Fibroblast of lung (primary cell): ENCODE data around the gene SUMF1. TPM values are rescaled to one million over a fixed set of nuclear protein-coding genes. Genes with fewer than 3 reads are reported as not detected.

Source experiments
- DNase-seq, 2 donors: peaks; one replicate each; pipeline versions ENCODE4 v3.0.0 to v3.0.0-alpha.2; 2010; ENCODE audit warnings: low read depth in 2 of 2
- H2AFZ ChIP-seq: 2 replicates; pipeline ENCODE4 v1.5.1; 2012; ENCODE audit warnings: low read length, control low read depth, inconsistent platforms
- H3K27ac ChIP-seq: 2 replicates; pipeline ENCODE4 v1.5.1; 2011; ENCODE audit warnings: low read length, control low read depth; ENCODE audit not compliant: insufficient read depth
- H3K27me3 ChIP-seq: 2 replicates; pipeline ENCODE4 v1.5.1; 2011; ENCODE audit warnings: mild to moderate bottlenecking, low read length; ENCODE audit not compliant: control insufficient read depth, insufficient read depth
- H3K36me3 ChIP-seq: 2 replicates; pipeline ENCODE4 v1.5.1; 2011; ENCODE audit warnings: low read length; ENCODE audit not compliant: control insufficient read depth, insufficient read depth
- H3K4me1 ChIP-seq: 2 replicates; pipeline ENCODE4 v1.5.1; 2011; ENCODE audit warnings: low read length; ENCODE audit not compliant: control insufficient read depth, insufficient read depth; ENCODE audit errors: extremely low read depth
- H3K4me2 ChIP-seq: 2 replicates; pipeline ENCODE4 v1.5.1; 2011; ENCODE audit warnings: low read length, control low read depth; ENCODE audit not compliant: insufficient read depth; ENCODE audit errors: extremely low read depth
- H3K4me3 ChIP-seq, 4 experiments: fragments of 200-600 bp in 1 of 4; sonication (generic) in 1 of 4; replicated peaks in 1 of 4; 2 replicates each; pipeline ENCODE4 v1.5.1; 2011 to 2016; ENCODE audit warnings: low read length in 4 of 4, low read depth in 3 of 4, mild to moderate bottlenecking in 3 of 4, control low read depth in 2 of 4, inconsistent platforms in 1 of 4, mixed read lengths in 1 of 4; ENCODE audit not compliant: insufficient read depth in 1 of 4; ENCODE audit errors: control extremely low read depth in 1 of 4
- H3K79me2 ChIP-seq: 2 replicates; pipeline ENCODE4 v1.5.1; 2012; ENCODE audit warnings: mild to moderate bottlenecking, low read length, inconsistent platforms; ENCODE audit not compliant: control insufficient read depth, insufficient read depth
- H3K9ac ChIP-seq: 2 replicates; pipeline ENCODE4 v1.5.1; 2011; ENCODE audit warnings: mild to moderate bottlenecking, low read length, control low read depth; ENCODE audit not compliant: insufficient read depth
- H3K9me3 ChIP-seq: 2 replicates; pipeline ENCODE4 v1.5.1; 2012; ENCODE audit warnings: low read depth, low read length; ENCODE audit not compliant: control insufficient read depth, insufficient read depth
- H4K20me1 ChIP-seq: 2 replicates; pipeline ENCODE4 v1.5.1; 2011; ENCODE audit warnings: low read length; ENCODE audit not compliant: control insufficient read depth, insufficient read depth; ENCODE audit errors: extremely low read depth
- EZH2 ChIP-seq: IDR thresholded peaks from 2 replicates; pipeline ENCODE4 v1.5.1; 2012; ENCODE audit warnings: low read length, control low read depth, mild to moderate bottlenecking; ENCODE audit errors: missing control alignments
- polyA plus RNA-seq, 2 donors: library from polyadenylated mRNA; depleted of rRNA in 1 of 2; stranded (reverse) in 1 of 2; unstranded in 1 of 2; fragments of >200 nt; gene quantifications; 2 replicates each; pipeline ENCODE4 v1.2.1, GENCODE V29; 2011 to 2012; ENCODE audit warnings: missing spikeins in 1 of 2
- total RNA-seq: library from RNA; depleted of rRNA; stranded (reverse); fragments of >200 nt; gene quantifications from 2 replicates; pipeline ENCODE4 v1.2.1, GENCODE V29; 2014
- TF ChIP-seq, protein P1 (sequence below), 2 donors: IDR thresholded peaks in 1 of 2; conservative IDR thresholded peaks in 1 of 2; 1 replicate in 1 of 2; 2 replicates in 1 of 2; pipeline ENCODE4 v1.5.1; 2011 to 2012; ENCODE audit warnings: low read length in 2 of 2, control low read depth in 1 of 2, inconsistent platforms in 1 of 2, low read depth in 1 of 2, mild to moderate bottlenecking in 1 of 2

The SUMF1 gene
- total and polyA plus RNA-seq, 2 donors (not counting 1 experiment from before 2014, with no cell fraction given), result 50.0 to 64.6 TPM

DNA sequence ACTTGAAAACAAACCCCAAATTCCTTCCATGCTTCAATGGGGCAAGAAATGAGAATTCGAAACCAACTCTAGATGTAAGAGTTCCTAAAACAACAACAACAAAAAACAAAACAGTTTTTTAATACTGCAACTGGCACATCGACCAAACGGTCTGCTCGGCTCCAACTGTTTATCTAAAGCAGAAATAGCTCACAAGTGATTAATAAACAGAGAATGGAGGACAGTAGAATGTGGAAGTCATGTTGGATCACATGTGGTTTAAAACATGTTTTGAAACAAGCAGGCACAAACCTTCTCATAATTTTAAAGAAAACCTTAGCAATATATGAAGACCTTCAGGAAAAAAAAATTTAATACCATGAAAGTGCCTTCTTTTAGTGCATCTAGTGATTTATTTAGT lies 108.8 kb downstream of the SUMF1 start:
- Histone ChIP-seq H3K27me3 (no peaks in the 10 kb centered on the region), H3K9ac (no peak overlapping the region), H3K4me3 (no peak overlapping the region), H3K36me3 (no peaks in the 10 kb centered on the region), H2AFZ (no peak overlapping the region), H3K4me2 (peak overlapping the region; percentile 32), H3K9me3 (no peaks in the 10 kb centered on the region), H3K79me2 (no peaks in the 10 kb centered on the region), H3K27ac (peak overlapping the region; percentile 15), H3K4me1 (peaks cover 4% of the 10 kb centered on the region), H4K20me1 (no peaks in the 10 kb centered on the region)
- DNase-seq, result no peak
- no peak for TF ChIP-seq EZH2
- TF ChIP-seq, protein P1, sequence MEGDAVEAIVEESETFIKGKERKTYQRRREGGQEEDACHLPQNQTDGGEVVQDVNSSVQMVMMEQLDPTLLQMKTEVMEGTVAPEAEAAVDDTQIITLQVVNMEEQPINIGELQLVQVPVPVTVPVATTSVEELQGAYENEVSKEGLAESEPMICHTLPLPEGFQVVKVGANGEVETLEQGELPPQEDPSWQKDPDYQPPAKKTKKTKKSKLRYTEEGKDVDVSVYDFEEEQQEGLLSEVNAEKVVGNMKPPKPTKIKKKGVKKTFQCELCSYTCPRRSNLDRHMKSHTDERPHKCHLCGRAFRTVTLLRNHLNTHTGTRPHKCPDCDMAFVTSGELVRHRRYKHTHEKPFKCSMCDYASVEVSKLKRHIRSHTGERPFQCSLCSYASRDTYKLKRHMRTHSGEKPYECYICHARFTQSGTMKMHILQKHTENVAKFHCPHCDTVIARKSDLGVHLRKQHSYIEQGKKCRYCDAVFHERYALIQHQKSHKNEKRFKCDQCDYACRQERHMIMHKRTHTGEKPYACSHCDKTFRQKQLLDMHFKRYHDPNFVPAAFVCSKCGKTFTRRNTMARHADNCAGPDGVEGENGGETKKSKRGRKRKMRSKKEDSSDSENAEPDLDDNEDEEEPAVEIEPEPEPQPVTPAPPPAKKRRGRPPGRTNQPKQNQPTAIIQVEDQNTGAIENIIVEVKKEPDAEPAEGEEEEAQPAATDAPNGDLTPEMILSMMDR (conservative IDR thresholded peaks at IDR 0.05 in 1 of 2, IDR thresholded peaks at IDR 0.05 in 1 of 2; ENCODE audit: low read depth in 1 of 2, low read length in 2 of 2), result no peak

DNA sequence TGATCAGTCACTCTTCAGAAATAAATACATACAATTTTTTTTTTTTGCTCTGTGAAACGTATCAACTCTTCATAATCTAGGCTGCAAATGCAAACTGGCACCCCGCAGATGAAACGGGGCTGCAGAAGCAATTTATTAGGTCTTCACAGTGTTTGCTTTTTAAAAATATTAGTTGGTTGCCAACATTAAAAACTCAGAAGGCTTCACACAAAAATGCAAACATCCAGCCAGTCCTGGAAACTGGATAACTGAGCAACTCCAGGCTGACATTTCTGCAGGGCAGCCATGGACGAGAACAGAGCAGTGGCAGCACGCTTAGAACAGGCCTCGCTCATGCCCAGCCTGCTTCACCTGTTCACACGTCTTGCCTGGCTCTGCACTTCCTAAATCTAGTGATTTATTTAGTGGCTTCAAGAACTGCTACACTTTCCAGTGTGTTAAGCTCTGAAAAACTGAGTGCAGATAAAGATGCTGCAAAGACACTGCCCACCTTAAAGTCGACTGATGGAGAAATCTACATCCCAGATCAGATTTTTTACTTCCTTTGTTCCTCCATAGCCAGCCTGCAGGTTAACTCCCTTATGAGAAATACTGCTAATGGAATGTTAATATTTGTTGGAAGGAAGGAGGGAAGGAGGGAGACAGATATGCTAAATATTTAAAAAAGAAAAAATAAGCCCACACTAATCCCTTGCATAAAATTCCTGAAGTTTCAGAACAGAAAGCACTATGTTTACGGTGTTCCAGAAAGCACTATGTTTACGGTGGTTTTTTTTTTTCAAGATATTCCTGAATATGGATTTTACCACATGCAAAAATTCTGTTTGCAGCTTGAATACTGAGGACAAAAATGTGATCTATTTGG lies 110.3 kb downstream of the SUMF1 start:
- no peaks in the 10 kb centered on the region for H3K79me2 ChIP-seq
- TF ChIP-seq EZH2, result no peak
- TF ChIP-seq, protein P1 (conservative IDR thresholded peaks at IDR 0.05 in 1 of 2, IDR thresholded peaks at IDR 0.05 in 1 of 2; ENCODE audit: low read depth in 1 of 2, low read length in 2 of 2), result no peak
- no peaks in the 10 kb centered on the region for H3K36me3 ChIP-seq
- no peak overlapping the region for H3K4me3 ChIP-seq
- no peak overlapping the region for H3K4me2 ChIP-seq
- no peak for DNase-seq
- no peak overlapping the region for H2AFZ ChIP-seq
- H3K27me3 ChIP-seq, result no peaks in the 10 kb centered on the region
- H4K20me1 ChIP-seq, result no peaks in the 10 kb centered on the region
- H3K27ac ChIP-seq, result no peak overlapping the region
- no peaks in the 10 kb centered on the region for H3K9me3 ChIP-seq
- no peak overlapping the region for H3K9ac ChIP-seq
- peaks cover 4% of the 10 kb centered on the region for H3K4me1 ChIP-seq

DNA sequence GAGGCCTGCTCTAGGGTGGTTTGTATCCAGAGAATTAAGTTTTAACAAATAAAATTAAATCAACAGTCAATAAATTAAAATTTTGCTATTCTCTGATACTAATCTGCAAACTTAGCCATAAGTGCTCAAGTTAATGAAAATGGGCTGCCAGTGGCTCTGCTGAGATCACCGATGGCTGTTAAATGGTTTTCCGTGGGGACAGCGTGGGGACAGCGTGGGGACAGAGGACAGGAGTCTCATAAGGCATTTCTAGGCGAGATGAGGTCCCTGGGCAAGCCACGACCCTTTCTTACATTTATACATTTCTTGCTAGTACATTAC lies 110.9 kb downstream of the SUMF1 start:
- Histone ChIP-seq H3K27ac (no peak overlapping the region), H3K4me2 (no peak overlapping the region), H3K36me3 (no peaks in the 10 kb centered on the region), H3K9me3 (no peaks in the 10 kb centered on the region), H4K20me1 (no peaks in the 10 kb centered on the region), H3K79me2 (no peaks in the 10 kb centered on the region), H2AFZ (no peak overlapping the region), H3K27me3 (no peaks in the 10 kb centered on the region), H3K4me1 (peaks cover 5% of the 10 kb centered on the region), H3K9ac (no peak overlapping the region), H3K4me3 (no peak overlapping the region)
- DNase-seq, result no peak
- TF ChIP-seq EZH2, result no peak
- TF ChIP-seq, protein P1 (conservative IDR thresholded peaks at IDR 0.05 in 1 of 2, IDR thresholded peaks at IDR 0.05 in 1 of 2; ENCODE audit: low read depth in 1 of 2, low read length in 2 of 2), result no peak
